GM21576 (cell line): ENCODE results near the gene HMCES.

Experiments used
- ATAC-seq: cut with Tn5 transposase; IDR thresholded peaks from one replicate; pipeline ENCODE4 v1.9.1; 2021; ENCODE audit warnings: mild to moderate bottlenecking, moderate library complexity; ENCODE audit not compliant: unreplicated experiment

The HMCES gene

DNA sequence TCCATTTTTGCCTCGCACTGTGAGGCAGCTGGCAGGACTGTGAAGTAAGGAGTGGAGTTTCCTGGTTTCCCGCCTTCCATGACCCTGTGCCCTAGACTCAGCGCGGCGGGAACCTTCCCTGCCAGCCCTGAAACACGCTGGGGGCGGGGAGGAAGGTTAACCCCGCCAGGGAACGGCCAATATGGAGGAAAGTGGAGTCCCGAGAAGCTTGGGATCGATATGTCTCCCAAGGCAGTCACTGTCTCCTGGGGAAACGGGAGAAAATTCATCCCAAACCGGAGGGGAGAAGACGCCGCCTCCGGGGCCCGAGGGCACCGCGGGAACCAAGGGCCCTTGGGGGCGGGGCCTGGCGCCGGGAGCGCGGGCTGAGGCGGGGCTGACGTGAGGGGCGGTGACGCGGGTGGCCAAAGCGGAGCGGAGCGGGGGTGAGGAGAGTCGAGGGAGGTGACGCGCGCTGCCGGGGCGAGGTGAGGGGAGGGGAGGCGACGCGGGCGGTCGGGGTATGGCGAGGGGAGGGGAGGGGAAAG lies at the start of gene HMCES:
Gene HMCES (plus strand): TSS at position 432 of the 527 bp plus-strand sequence. CDS start 863 bp downstream, outside the sequence.
- peak; percentile 37 for ATAC-seq

DNA sequence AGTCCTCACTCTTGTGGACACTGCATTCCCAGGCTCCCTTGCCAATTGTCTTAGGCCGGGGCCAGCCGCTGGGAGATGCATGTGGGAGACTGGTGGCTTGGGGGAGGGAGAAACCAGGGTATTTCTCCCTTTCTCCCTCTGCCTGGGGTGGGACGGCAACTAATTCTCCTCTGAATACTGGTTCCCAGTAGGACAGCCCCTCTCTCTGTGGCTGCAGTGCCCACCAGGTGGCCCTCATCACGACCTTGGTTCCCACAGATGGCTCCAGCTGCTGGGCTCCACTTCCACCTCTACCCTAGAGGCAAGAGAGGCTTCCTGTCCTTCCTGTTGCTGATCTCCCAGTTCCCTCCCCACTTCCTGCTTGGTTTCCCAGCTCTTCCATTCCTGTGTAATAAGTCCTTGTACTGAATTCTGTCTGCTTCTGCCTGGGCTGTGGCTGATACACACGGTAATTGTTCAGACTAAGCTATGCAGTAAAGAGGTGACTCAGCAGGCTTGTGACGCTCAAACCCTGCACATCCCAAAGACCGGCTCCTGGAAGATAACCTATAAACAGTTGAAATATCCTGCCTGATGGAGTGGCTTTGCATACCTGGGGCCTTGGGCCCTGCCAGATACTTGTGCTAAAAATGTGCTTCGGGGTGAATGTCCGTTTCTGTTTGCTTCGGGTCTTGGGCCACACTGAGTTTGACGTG lies 49.6 kb upstream of the HMCES start:
- ATAC-seq: no peak

DNA sequence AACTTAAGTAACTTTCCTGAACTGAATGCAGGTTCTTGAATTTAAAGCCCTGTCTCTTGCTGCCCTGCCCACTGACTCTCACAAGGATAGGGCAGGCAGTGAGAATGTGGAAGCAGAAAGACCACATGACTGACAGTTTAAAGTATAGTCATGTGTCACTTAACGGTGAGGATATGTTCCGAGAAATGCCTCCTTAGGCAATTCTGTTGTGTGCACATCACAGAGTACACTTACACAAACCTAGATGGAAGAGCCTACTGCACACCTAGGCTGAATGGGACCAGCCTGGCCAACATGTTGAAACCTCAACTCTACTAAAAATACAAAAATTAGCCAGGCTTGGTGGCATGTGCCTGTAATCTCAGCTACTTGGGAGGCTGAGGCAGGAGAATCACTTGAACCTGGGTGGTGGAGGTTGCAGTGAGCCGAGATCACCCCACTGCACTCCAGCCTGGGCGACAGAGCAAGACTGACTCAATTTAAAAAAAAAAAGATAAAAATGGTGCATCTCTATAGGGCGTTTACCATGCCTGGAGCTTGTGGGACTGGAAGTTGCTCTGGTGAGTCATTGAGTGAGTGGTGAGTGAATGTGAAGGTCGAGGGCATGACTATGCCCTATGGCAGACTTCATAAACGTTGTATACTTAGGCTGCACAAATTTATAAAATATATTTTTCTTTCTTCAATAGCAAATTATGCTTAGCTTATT lies 48.2 kb upstream of the HMCES start:
- no peak for ATAC-seq

- no peak for ATAC-seq
These were observed 47.1 kb upstream of the HMCES start for GRCh38 chr3:129231331-129232119.

DNA sequence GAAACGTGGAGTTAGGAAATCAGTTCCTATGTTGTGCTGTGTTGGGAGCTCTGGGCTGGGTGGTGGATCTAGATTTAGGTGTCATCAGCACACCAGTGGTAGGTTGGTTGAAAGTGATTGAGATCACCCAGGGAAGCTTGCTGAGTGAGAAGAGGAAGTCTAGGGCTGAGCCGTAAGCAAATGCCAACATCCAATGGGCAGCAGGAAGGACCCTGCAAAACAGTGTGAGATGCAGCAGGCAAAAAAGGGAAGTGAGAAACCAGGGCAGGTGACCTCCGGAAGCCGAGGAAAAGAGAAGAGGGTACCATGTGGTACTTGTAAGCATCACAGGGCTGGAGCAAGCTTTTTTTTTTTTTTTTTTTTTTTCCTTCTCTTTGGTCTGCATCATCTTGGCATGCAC lies 45.1 kb upstream of the HMCES start:
- ATAC-seq: peak; percentile 90

GRCh38 chr3:129234441-129234840 lies 44.2 kb upstream of the HMCES start:
- ATAC-seq: no peak

GRCh38 chr3:129235344-129235917 lies 43.2 kb upstream of the HMCES start:
- ATAC-seq: no peak

DNA sequence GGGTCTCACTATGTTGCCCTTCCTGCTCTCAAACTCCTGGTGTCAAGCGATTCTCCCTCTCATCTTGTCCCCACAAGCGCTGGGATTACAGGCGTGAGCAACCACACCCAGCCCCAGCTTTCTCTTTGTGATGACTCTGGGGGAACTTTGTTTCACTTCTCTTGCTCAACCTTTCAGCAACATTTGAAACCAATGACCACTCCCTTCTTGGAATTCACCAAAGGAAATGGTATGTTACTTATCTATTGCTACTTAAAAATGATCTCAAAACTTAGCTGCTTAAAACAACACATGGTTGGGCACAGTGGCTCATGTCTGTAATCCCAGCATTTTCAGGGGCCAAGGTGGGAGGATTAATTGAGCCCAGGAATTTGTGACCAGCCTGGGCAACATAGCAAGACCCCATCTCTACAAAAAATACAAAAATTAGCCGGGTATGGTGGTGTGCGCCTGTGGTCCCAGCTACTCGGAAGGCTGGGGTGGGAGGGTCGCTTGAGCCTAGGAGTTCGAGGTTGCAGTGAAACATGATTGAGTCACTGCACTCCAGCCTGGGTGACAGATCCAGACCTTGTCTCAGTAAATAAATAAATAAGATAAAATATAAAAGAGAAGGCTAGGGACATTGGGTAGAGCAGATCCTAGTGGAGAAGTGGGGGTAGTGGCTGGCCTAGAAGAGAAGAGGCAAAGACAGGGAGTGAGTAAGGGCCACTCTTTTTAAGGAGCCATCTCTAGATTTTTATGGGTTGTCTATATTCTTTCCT lies 39.5 kb upstream of the HMCES start:
- no peak for ATAC-seq

- no peak for ATAC-seq
These were observed 38.7 kb upstream of the HMCES start for GRCh38 chr3:129239991-129240390.

DNA sequence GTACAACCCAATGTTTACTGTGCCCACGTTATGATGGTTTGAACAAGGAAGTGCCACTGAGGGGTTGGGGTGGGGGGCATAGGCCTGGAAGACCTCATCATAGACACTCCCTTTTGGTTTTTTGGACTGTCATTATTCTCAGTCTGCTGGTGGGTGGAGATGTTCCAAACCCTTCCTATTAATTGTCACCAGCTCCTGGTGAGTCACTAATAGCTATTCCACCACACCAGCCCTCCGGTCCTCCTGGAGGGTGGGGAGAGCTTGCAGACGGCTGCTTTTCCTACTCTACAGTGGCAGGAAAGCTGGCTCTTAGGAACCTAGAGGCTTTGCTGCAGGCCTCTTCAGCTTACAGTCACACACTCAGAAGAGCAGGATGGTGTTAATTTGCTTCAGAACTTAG lies 38.2 kb upstream of the HMCES start:
- ATAC-seq: no peak

DNA sequence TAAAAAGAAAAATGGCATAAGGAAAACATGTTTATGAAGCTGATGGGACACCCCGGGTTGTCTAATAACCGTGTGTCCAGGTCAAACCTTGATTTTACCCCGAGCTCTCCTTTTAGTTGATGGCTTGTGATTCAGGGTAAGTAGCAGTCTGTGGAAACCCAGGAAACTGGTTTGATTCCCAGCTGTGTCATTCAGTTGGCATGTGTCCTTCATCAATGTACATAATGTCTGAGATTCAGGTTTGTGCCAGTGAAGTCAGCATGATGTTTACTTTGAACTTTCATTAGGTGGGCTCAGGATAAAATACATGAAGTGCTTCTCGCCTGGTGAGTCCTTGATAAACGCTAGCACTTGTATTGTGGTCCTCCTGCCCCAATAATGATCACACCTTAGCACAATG lies 33.5 kb upstream of the HMCES start:
- ATAC-seq: no peak

DNA sequence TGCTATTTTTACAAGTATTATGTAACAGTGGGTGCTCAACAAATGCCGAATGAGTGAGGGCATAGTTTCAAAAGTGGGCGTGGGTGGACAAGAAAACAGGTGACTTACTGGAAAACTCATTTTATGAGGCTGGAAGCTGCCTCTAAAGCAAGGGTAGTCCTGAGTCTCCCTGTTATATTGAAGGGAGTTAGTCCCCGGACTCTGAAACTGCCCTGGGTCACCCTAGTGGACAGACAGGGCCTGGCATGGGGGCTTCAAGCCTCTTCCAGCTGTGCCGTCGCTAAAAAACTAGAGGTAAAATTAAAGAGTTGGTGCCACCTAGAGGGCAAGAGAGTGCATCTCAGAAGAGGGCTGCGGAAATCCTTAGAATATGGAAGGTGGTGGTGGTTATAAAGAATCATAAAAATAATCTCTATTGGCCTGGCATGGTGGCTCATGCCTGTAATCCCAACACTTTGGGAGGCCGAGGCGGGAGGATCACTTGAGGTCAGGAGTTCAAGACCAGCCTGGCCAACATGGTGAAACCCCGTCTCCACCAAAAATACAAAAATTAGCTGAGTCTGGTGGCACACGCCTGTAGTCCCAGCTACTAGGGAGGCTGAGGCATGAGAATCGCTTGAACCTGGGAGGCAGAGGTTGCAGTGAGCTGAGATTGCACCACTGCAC lies 32.9 kb upstream of the HMCES start:
- peak; percentile 56 for ATAC-seq

DNA sequence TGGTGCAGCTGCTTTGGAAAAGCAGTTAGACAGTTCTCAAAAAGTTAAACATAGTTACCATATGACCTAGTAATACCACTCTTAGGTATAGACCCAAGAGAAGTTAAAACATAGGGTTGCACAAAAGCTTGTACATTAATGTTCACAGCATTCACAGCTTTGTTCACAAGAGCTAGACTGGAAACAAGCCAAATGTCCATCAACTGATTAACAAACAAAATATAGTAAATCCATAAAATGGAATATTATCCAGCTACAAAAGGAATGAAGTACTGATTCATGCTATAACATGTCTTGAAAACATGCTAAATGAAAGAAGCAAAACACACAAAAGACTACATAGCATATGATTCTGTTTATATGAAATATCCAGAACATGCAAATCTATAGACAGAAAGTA lies 32.0 kb upstream of the HMCES start:
- ATAC-seq: no peak

- no peak for ATAC-seq
These were observed 30.2 kb upstream of the HMCES start for GRCh38 chr3:129248286-129248979.

DNA sequence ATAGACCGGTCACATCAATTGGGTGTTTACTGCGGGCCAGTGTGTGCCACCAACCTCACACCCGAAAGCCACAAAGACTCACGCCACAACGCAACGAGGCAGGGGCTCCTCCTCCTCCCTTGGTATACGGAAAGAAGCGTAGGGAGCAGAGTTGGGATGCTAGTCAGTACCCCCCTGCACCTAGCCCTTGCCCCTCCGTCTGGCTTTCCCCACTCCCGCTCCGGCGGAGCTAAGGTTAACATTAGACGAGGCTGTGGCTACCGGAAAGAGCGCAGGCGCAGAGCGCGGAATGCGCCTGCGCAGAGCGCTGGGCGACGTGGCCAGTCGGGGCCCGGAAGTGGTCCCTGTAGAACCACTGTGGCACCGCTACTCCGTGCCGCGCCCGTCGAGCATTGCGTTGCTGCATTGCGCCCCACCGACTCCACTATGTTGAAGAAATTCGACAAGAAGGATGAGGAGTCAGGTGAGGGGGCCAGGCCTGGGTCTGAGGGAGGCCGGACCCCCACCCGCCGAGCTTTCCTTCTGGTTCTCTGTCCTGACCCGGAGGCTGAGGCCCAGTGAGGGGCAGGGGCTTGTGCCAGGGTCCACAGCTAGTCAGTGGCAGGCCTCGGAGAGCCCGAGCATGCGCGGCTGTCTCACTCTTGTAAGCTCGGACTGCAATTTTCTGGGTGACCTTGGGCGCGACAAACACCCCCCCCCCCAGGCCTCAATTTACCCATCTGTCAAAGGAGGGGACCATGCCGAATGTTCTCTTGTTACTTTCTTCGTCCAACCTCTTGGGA lies 29.2 kb upstream of the HMCES start, which contains the start of gene COPG1:
Gene COPG1 (plus strand): TSS at position 323 of the 782 bp plus-strand sequence. CDS start 104 bp downstream, at position 427.
- ATAC-seq: peak; percentile 71

DNA sequence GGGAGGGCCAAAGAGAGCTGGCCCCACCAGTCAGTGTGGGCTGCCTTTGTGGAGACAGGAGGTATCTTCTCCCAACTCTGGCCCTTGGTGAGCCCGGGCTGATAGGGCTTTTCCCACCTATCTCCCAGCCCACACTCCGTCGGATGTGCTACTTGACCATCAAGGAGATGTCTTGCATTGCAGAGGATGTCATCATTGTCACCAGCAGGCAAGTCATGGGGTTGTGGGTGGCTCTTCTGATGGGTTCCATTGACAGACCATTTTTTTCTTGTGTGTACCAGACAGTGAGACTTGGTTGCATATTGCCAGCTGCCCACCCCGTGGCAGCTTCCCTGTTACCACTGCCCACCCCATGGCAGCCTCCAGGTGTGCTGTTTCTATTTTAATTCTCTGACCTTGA lies 25.9 kb upstream of the HMCES start:
- ATAC-seq: no peak

- no peak for ATAC-seq
These were observed 24.0 kb upstream of the HMCES start for GRCh38 chr3:129254536-129255230.

- no peak for ATAC-seq
These were observed 22.4 kb upstream of the HMCES start for GRCh38 chr3:129256270-129256669.
